Epithelial cell of proximal tubule (primary cell): ENCODE data around the gene CDH22. TPM values are rescaled to one million over a fixed set of nuclear protein-coding genes. Genes with fewer than 3 reads are reported as not detected.

Source experiments
- DNase-seq: peaks from one replicate; pipeline ENCODE4 v3.0.0-alpha.2; 2011; ENCODE audit warnings: low read depth
- H3K4me3 ChIP-seq: 2 replicates; pipeline ENCODE4 v1.5.1; 2011; ENCODE audit warnings: low read depth, mild to moderate bottlenecking, low read length
- CTCF ChIP-seq: conservative IDR thresholded peaks from 2 replicates; pipeline ENCODE4 v1.5.1; 2012; ENCODE audit warnings: low read depth, mild to moderate bottlenecking, low read length
- total RNA-seq: library from RNA; depleted of rRNA; stranded (reverse); fragments of >200 nt; gene quantifications from 2 replicates; pipeline ENCODE4 v1.2.3, GENCODE V29; 2015

The CDH22 gene
- total RNA-seq, 1 donor from 2014 or later: not detected

- no peak overlapping the region for H3K4me3 ChIP-seq
- DNase-seq: no peak
- no peak for TF ChIP-seq CTCF
Observed at GRCh38 chr20:46349742-46350056, 41.4 kb upstream of the CDH22 start.

- no peak for DNase-seq
- TF ChIP-seq CTCF: peak; percentile 91
- H3K4me3 ChIP-seq: no peak overlapping the region
Observed at GRCh38 chr20:46349035-46349741, 40.9 kb upstream of the CDH22 start.

GRCh38 chr20:46347841-46348803 is 39.8 kb upstream of the CDH22 start:
- H3K4me3 ChIP-seq: no peak overlapping the region
- no peak for DNase-seq
- no peak for TF ChIP-seq CTCF

GRCh38 chr20:46346770-46347169 is 38.5 kb upstream of the CDH22 start:
- TF ChIP-seq CTCF: no peak
- DNase-seq: no peak
- H3K4me3 ChIP-seq: no peak overlapping the region

- TF ChIP-seq CTCF: no peak
- no peak overlapping the region for H3K4me3 ChIP-seq
- no peak for DNase-seq
Observed at GRCh38 chr20:46344488-46345162, 36.3 kb upstream of the CDH22 start.

GRCh38 chr20:46343975-46344357 is 35.7 kb upstream of the CDH22 start:
- DNase-seq: no peak
- H3K4me3 ChIP-seq: no peak overlapping the region
- no peak for TF ChIP-seq CTCF
